Natural killer cell treated with Interleukin-12 subunit alpha and Interleukin-12 subunit beta and Interleukin-15 and Interleukin-18, amount 100 ng/mL, for 72 hours (primary cell): Measurements from ENCODE around the gene CHCHD3. TPM values are rescaled to one million over a fixed set of nuclear protein-coding genes. Genes with fewer than 3 reads are reported as not detected.

Experiments
- ATAC-seq, 2 donors: fragments of 150-1000 bp; cut with Tn5 transposase in 1 of 2; sonication (Bioruptor Pico), chemical (Tn5 transposase) in 1 of 2; 2 replicates each; pipeline ENCODE4 v1.10.0; 2021
- DNase-seq: peaks from one replicate; pipeline ENCODE4 v3.0.0; 2022; ENCODE audit warnings: low spot score
- H3K27ac Mint-ChIP-seq, 2 donors: 1 replicate in 1 of 2; 2 replicates in 1 of 2; pipeline ENCODE4 v1.8.0; 2022; ENCODE audit warnings: mixed read lengths in 2 of 2, mild to moderate bottlenecking in 1 of 2, moderate library complexity in 1 of 2
- H3K27me3 Mint-ChIP-seq, 2 donors: 1 replicate in 1 of 2; 2 replicates in 1 of 2; pipeline ENCODE4 v1.8.0; 2022; ENCODE audit warnings: mixed read lengths in 2 of 2
- H3K36me3 Mint-ChIP-seq: one replicate; pipeline ENCODE4 v1.8.0; 2022; ENCODE audit warnings: mixed read lengths
- H3K4me1 Mint-ChIP-seq, 2 donors: 1 replicate in 1 of 2; 2 replicates in 1 of 2; pipeline ENCODE4 v1.8.0; 2022; ENCODE audit warnings: low read depth in 2 of 2, mixed read lengths in 2 of 2, mild to moderate bottlenecking in 1 of 2
- H3K4me3 Mint-ChIP-seq: one replicate; pipeline ENCODE4 v1.8.0; 2022; ENCODE audit warnings: mixed read lengths
- H3K9me3 Mint-ChIP-seq: 2 replicates; pipeline ENCODE4 v1.8.0; 2022; ENCODE audit warnings: mixed read lengths
- total RNA-seq, 2 donors: library from RNA; stranded (reverse); gene quantifications; one replicate each; pipeline ENCODE4 v1.2.3, GENCODE V29; 2022

The CHCHD3 gene
- total RNA-seq, 2 donors from 2014 or later, result 58.8 to 96.1 TPM

- DNase-seq (no peak), ATAC-seq (no peak)
- Mint-ChIP-seq H3K36me3 (no peaks in the 10 kb centered on the region), H3K27me3 (no peaks in the 10 kb centered on the region), H3K27ac (no peak overlapping the region), H3K4me1 (peaks cover 4 to 6% of the 10 kb centered on the region in 2 donors), H3K4me3 (no peak overlapping the region), H3K9me3 (no peaks in the 10 kb centered on the region)
Observed at GRCh38 chr7:133024596-133024995, 57.3 kb downstream of the CHCHD3 start.

GRCh38 chr7:133023370-133024071, 58.4 kb downstream of the CHCHD3 start:
- H3K4me3 Mint-ChIP-seq, result no peak overlapping the region
- ATAC-seq (no peak), DNase-seq (no peak)
- no peaks in the 10 kb centered on the region for H3K27me3 Mint-ChIP-seq
- H3K27ac Mint-ChIP-seq, result no peak overlapping the region
- H3K9me3 Mint-ChIP-seq, result no peaks in the 10 kb centered on the region
- peaks cover 0 to 2% of the 10 kb centered on the region in 2 donors for H3K4me1 Mint-ChIP-seq
- no peaks in the 10 kb centered on the region for H3K36me3 Mint-ChIP-seq

GRCh38 chr7:133022661-133023060, 59.2 kb downstream of the CHCHD3 start:
- Mint-ChIP-seq H3K4me3 (no peak overlapping the region), H3K36me3 (no peaks in the 10 kb centered on the region), H3K4me1 (no peaks in the 10 kb centered on the region), H3K9me3 (no peaks in the 10 kb centered on the region), H3K27ac (no peak overlapping the region), H3K27me3 (no peaks in the 10 kb centered on the region)
- ATAC-seq (no peak), DNase-seq (no peak)

GRCh38 chr7:133021196-133021595, 60.7 kb downstream of the CHCHD3 start:
- no peak overlapping the region for H3K4me3 Mint-ChIP-seq
- peaks cover 0 to 2% of the 10 kb centered on the region in 2 donors for H3K4me1 Mint-ChIP-seq
- no peak for ATAC-seq
- DNase-seq, result no peak
- no peaks in the 10 kb centered on the region for H3K27me3 Mint-ChIP-seq
- H3K36me3 Mint-ChIP-seq, result no peaks in the 10 kb centered on the region
- no peaks in the 10 kb centered on the region for H3K9me3 Mint-ChIP-seq
- H3K27ac Mint-ChIP-seq, result no peak overlapping the region

- no peak overlapping the region for H3K27ac Mint-ChIP-seq
Observed at GRCh38 chr7:133020496-133020895, 61.4 kb downstream of the CHCHD3 start.

GRCh38 chr7:133019590-133019989, 62.3 kb downstream of the CHCHD3 start:
- DNase-seq, result no peak
- no peak for ATAC-seq
- Mint-ChIP-seq H3K4me1 (peaks cover 8 to 13% of the 10 kb centered on the region in 2 donors), H3K27me3 (no peaks in the 10 kb centered on the region), H3K27ac (no peak overlapping the region), H3K36me3 (no peaks in the 10 kb centered on the region), H3K4me3 (no peak overlapping the region), H3K9me3 (no peaks in the 10 kb centered on the region)

More at GRCh38 chr7:133020496-133020895, 61.4 kb downstream of the CHCHD3 start:
- ATAC-seq, result no peak
- H3K27me3 Mint-ChIP-seq, result no peaks in the 10 kb centered on the region
- H3K4me1 Mint-ChIP-seq, result peaks cover 4 to 9% of the 10 kb centered on the region in 2 donors
- H3K36me3 Mint-ChIP-seq, result no peaks in the 10 kb centered on the region
- H3K4me3 Mint-ChIP-seq, result no peak overlapping the region
- DNase-seq, result no peak
- no peaks in the 10 kb centered on the region for H3K9me3 Mint-ChIP-seq

- Mint-ChIP-seq H3K9me3 (no peaks in the 10 kb centered on the region), H3K27me3 (no peaks in the 10 kb centered on the region), H3K27ac (no peak overlapping the region), H3K4me3 (no peak overlapping the region), H3K4me1 (peaks cover 11 to 21% of the 10 kb centered on the region in 2 donors), H3K36me3 (no peaks in the 10 kb centered on the region)
- DNase-seq, result no peak
- no peak for ATAC-seq
Observed at GRCh38 chr7:133016604-133017003, 65.3 kb downstream of the CHCHD3 start.

- Mint-ChIP-seq H3K4me3 (no peak overlapping the region), H3K36me3 (no peaks in the 10 kb centered on the region), H3K9me3 (no peaks in the 10 kb centered on the region), H3K27ac (peak overlapping the region in 1 of 2 donors; percentile 4), H3K4me1 (peaks cover 11 to 21% of the 10 kb centered on the region in 2 donors), H3K27me3 (no peaks in the 10 kb centered on the region)
- ATAC-seq (no peak), DNase-seq (no peak)
Observed at GRCh38 chr7:133015888-133016287, 66.0 kb downstream of the CHCHD3 start.

- no peak overlapping the region for H3K27ac Mint-ChIP-seq
Observed at GRCh38 chr7:133011746-133012145, 70.1 kb downstream of the CHCHD3 start.

GRCh38 chr7:133009426-133010252, 72.3 kb downstream of the CHCHD3 start:
- Mint-ChIP-seq H3K4me3 (no peak overlapping the region), H3K27ac (no peak overlapping the region), H3K9me3 (no peaks in the 10 kb centered on the region), H3K4me1 (peaks cover 6 to 13% of the 10 kb centered on the region in 2 donors), H3K36me3 (peaks cover 6% of the 10 kb centered on the region), H3K27me3 (no peaks in the 10 kb centered on the region)
- DNase-seq (no peak), ATAC-seq (no peak)

More at GRCh38 chr7:133011746-133012145, 70.1 kb downstream of the CHCHD3 start:
- no peaks in the 10 kb centered on the region for H3K27me3 Mint-ChIP-seq
- no peak overlapping the region for H3K4me3 Mint-ChIP-seq
- ATAC-seq, result no peak
- no peak for DNase-seq
- no peaks in the 10 kb centered on the region for H3K9me3 Mint-ChIP-seq
- H3K4me1 Mint-ChIP-seq, result peaks cover 14 to 26% of the 10 kb centered on the region in 2 donors
- peaks cover 6% of the 10 kb centered on the region for H3K36me3 Mint-ChIP-seq

- Mint-ChIP-seq H3K36me3 (peaks cover 6% of the 10 kb centered on the region), H3K4me3 (no peak overlapping the region), H3K27me3 (no peaks in the 10 kb centered on the region), H3K9me3 (no peaks in the 10 kb centered on the region), H3K27ac (no peak overlapping the region), H3K4me1 (peaks cover 13 to 15% of the 10 kb centered on the region in 2 donors)
- ATAC-seq, result no peak
- no peak for DNase-seq
Observed at GRCh38 chr7:133007961-133008360, 73.9 kb downstream of the CHCHD3 start.

- Mint-ChIP-seq H3K4me3 (no peak overlapping the region), H3K4me1 (peaks cover 18 to 26% of the 10 kb centered on the region in 2 donors), H3K9me3 (no peaks in the 10 kb centered on the region), H3K27ac (no peak overlapping the region), H3K36me3 (peaks cover 6% of the 10 kb centered on the region), H3K27me3 (no peaks in the 10 kb centered on the region)
- DNase-seq, result no peak
- ATAC-seq, result no peak
Observed at GRCh38 chr7:133003052-133003910, 78.6 kb downstream of the CHCHD3 start.

GRCh38 chr7:133001727-133002126, 80.2 kb downstream of the CHCHD3 start:
- Mint-ChIP-seq H3K9me3 (no peaks in the 10 kb centered on the region), H3K27me3 (no peaks in the 10 kb centered on the region), H3K4me3 (no peak overlapping the region), H3K27ac (no peak overlapping the region), H3K36me3 (no peaks in the 10 kb centered on the region), H3K4me1 (peaks cover 22 to 26% of the 10 kb centered on the region in 2 donors)
- ATAC-seq (no peak), DNase-seq (no peak)
